GM23338 (cell line): ENCODE data around the gene RNASE7. TPM values are rescaled to one million over a fixed set of nuclear protein-coding genes. Genes with fewer than 3 reads are reported as not detected.

Experiments
- ATAC-seq: fragments of 200-7000 bp; cut with Tn5 transposase; 3 replicates; pipeline ENCODE4 v1.9.1; 2020
- DNase-seq: peaks from one replicate; pipeline ENCODE4 v3.0.0-alpha.2; 2015; ENCODE audit warnings: low spot score
- H2AFZ ChIP-seq: fragments of 200-600 bp; sonication (generic); 2 replicates; pipeline ENCODE4 v1.8.0; 2016; ENCODE audit warnings: antibody characterized with exemption, mild to moderate bottlenecking, moderate library complexity
- H3F3A ChIP-seq: fragments of 200-600 bp; sonication (generic); replicated peaks from 2 replicates; pipeline ENCODE4 v1.8.0; 2017; ENCODE audit warnings: antibody characterized with exemption, mixed run types, low read depth
- H3K27ac ChIP-seq: fragments of 200-600 bp; sonication (generic); 2 replicates; pipeline ENCODE4 v1.6.1; 2016; ENCODE audit warnings: low read depth
- H3K27me3 ChIP-seq: fragments of 200-600 bp; sonication (generic); 2 replicates; pipeline ENCODE4 v1.8.0; 2016; ENCODE audit warnings: mild to moderate bottlenecking, mixed run types, moderate library complexity; ENCODE audit not compliant: insufficient read depth
- H3K36me3 ChIP-seq: fragments of 200-600 bp; sonication (generic); 2 replicates; pipeline ENCODE4 v1.8.0; 2016; ENCODE audit warnings: mild to moderate bottlenecking; ENCODE audit not compliant: insufficient read depth
- H3K4me1 ChIP-seq: fragments of 200-600 bp; sonication (generic); 2 replicates; pipeline ENCODE4 v1.8.0; 2016; ENCODE audit warnings: mild to moderate bottlenecking, moderate library complexity; ENCODE audit not compliant: insufficient read depth
- H3K4me2 ChIP-seq: fragments of 200-600 bp; sonication (generic); 2 replicates; pipeline ENCODE4 v1.7.1; 2017; ENCODE audit warnings: mixed run types
- H3K4me3 ChIP-seq: fragments of 200-600 bp; sonication (generic); 2 replicates; pipeline ENCODE4 v1.6.1; 2016; ENCODE audit warnings: mixed run types
- H3K79me2 ChIP-seq: fragments of 200-600 bp; sonication (generic); replicated peaks from 2 replicates; pipeline ENCODE4 v1.8.0; 2017; ENCODE audit warnings: mild to moderate bottlenecking; ENCODE audit not compliant: insufficient read depth
- H3K9me2 ChIP-seq: fragments of 200-600 bp; sonication (generic); 2 replicates; pipeline ENCODE4 v1.8.0; 2017; ENCODE audit not compliant: insufficient read depth
- H4K20me1 ChIP-seq: fragments of 200-600 bp; sonication (generic); replicated peaks from 2 replicates; pipeline ENCODE4 v1.8.0; 2017; ENCODE audit warnings: mild to moderate bottlenecking; ENCODE audit not compliant: insufficient read depth
- H3K27ac Mint-ChIP-seq: 2 replicates; pipeline ENCODE4 v1.8.0; 2020; ENCODE audit warnings: inconsistent platforms, mild to moderate bottlenecking, moderate library complexity, mixed read lengths
- H3K27me3 Mint-ChIP-seq: 3 replicates; pipeline ENCODE4 v1.8.0; 2022; ENCODE audit warnings: low read depth, mild to moderate bottlenecking, moderate library complexity, mixed read lengths, inconsistent platforms; ENCODE audit not compliant: insufficient read depth, poor library complexity
- H3K36me3 Mint-ChIP-seq: 3 replicates; pipeline ENCODE4 v1.8.0; 2021; ENCODE audit warnings: low read depth, mild to moderate bottlenecking, inconsistent platforms, moderate library complexity, mixed read lengths
- H3K4me1 Mint-ChIP-seq: 3 replicates; pipeline ENCODE4 v1.8.0; 2020; ENCODE audit warnings: mild to moderate bottlenecking, inconsistent platforms, mixed read lengths
- H3K4me3 Mint-ChIP-seq: 3 replicates; pipeline ENCODE4 v1.8.0; 2021; ENCODE audit warnings: moderate library complexity, mild to moderate bottlenecking, inconsistent platforms, mixed read lengths
- H3K9me3 Mint-ChIP-seq: 3 replicates; pipeline ENCODE4 v1.8.0; 2020; ENCODE audit warnings: moderate library complexity, mild to moderate bottlenecking, inconsistent platforms, mixed read lengths
- CREB1 ChIP-seq: fragments of 250-450 bp; sonication (Bioruptor Pico); IDR thresholded peaks from 2 replicates; pipeline ENCODE4 v1.5.0; 2020; ENCODE audit warnings: low read depth, mild to moderate bottlenecking, moderate library complexity
- ETS1 ChIP-seq: IDR thresholded peaks from 2 replicates; pipeline ENCODE4 v1.6.1; 2016; ENCODE audit warnings: antibody characterized with exemption
- EZH2 ChIP-seq: fragments of 200-600 bp; sonication (generic); IDR thresholded peaks from one replicate; pipeline ENCODE4 v1.8.0; 2017; ENCODE audit warnings: antibody characterized with exemption, mild to moderate bottlenecking, low read depth; ENCODE audit not compliant: unreplicated experiment
- POLR2AphosphoS5 ChIP-seq: IDR thresholded peaks from 2 replicates; pipeline ENCODE4 v1.6.1; 2016; ENCODE audit warnings: antibody characterized with exemption, low read depth
- ZNF114 ChIP-seq: fragments of 250-450 bp; sonication (Bioruptor Pico); IDR thresholded peaks from 2 replicates; pipeline ENCODE4 v1.5.0; 2020; ENCODE audit warnings: mild to moderate bottlenecking, moderate library complexity
- ZNF331 ChIP-seq: fragments of 250-450 bp; sonication (Bioruptor Pico); IDR thresholded peaks from 2 replicates; pipeline ENCODE4 v1.5.0; 2020; ENCODE audit warnings: low read depth, mild to moderate bottlenecking, moderate library complexity
- polyA plus RNA-seq: library from polyadenylated mRNA; unstranded; fragments of >200 nt; fragmentation: Nextera tagmentation; extraction: Ambion mirVana; gene quantifications from 2 replicates; pipeline ENCODE4 v1.2.1, GENCODE V29; 2016
- total RNA-seq: library from RNA; depleted of rRNA; stranded (reverse); fragments of >200 nt; shearing (Covaris generic); gene quantifications from 2 replicates; pipeline ENCODE4 v1.2.3, GENCODE V29; 2014

RNASE7 gene
- total and polyA plus RNA-seq, 2 experiments from 2014 or later, result not detected

DNA sequence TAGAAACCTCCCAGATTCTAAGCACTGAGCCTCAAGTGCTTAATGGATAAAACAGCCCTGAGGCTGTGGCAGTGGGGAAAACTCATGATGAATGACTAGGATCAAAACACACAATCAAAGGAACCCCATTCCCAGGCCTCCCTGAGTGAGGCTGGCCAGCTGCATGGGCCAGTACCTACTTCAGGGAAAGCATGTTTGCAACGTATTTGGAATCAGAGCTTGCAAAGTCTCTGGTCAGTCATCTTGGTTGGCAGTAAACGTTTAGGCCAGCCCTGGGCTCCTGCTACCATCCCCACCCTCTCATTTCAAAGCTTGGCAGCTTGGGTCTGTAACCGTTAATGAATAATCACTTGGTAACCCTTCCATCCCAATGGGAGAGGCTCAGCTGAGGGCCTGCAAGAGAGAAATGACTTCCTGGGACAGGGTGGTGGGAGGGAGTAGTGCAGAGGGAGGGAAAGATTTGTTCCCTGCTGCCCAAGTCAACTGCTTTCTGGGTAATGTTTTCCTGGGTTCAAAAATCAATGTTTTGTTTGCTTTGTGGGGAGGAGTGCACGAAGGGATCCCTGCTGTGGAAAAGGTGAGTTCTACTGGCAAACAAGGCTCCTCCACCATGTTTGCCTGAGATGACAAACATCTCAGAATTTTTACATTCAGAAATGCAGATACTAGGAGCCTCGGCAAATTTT, 13.4 kb downstream of the RNASE7 start:
- peak; percentile 74 for ATAC-seq
- no peaks in the 10 kb centered on the region for H3K27me3 ChIP-seq
- no peak overlapping the region for H3K4me3 ChIP-seq
- H3K36me3 ChIP-seq, result no peaks in the 10 kb centered on the region
- peaks cover 6% of the 10 kb centered on the region; the same call in 1 of the 2 replicates for H3K4me1 ChIP-seq
- no peaks in the 10 kb centered on the region for H4K20me1 ChIP-seq
- peak; percentile 26 for DNase-seq
- Mint-ChIP-seq H3K4me1 (peaks cover 10% of the 10 kb centered on the region; the same call in 2 of the 3 replicates), H3K36me3 (no peaks in the 10 kb centered on the region), H3K4me3 (no peak overlapping the region), H3K27ac (no peak overlapping the region), H3K27me3 (peaks cover 5% of the 10 kb centered on the region), H3K9me3 (no peaks in the 10 kb centered on the region)
- H3K9me2 ChIP-seq, result no peaks in the 10 kb centered on the region
- TF ChIP-seq EZH2 (no peak), ZNF114 (CRISPR knock-in tag) (no peak), POLR2AphosphoS5 (no peak), CREB1 (CRISPR knock-in tag) (no peak), ZNF331 (CRISPR knock-in tag) (no peak)
- no peaks in the 10 kb centered on the region for H3K79me2 ChIP-seq
- H3F3A ChIP-seq, result no peaks in the 10 kb centered on the region
- H2AFZ ChIP-seq, result peak overlapping the region; percentile 85
- no peak overlapping the region for H3K4me2 ChIP-seq
- no peak overlapping the region for H3K27ac ChIP-seq

- Histone ChIP-seq H3K9me2 (no peaks in the 10 kb centered on the region), H4K20me1 (no peaks in the 10 kb centered on the region), H3K4me3 (no peak overlapping the region), H3K27ac (no peak overlapping the region), H3K79me2 (no peaks in the 10 kb centered on the region), H3K4me1 (peaks cover 6% of the 10 kb centered on the region; the same call in 1 of the 2 replicates), H3K27me3 (no peaks in the 10 kb centered on the region), H2AFZ (no peak overlapping the region), H3K4me2 (no peak overlapping the region), H3K36me3 (no peaks in the 10 kb centered on the region), H3F3A (no peaks in the 10 kb centered on the region)
- H3K27ac Mint-ChIP-seq, result no peak overlapping the region
- H3K27me3 Mint-ChIP-seq, result peaks cover 5% of the 10 kb centered on the region
- no peaks in the 10 kb centered on the region for H3K36me3 Mint-ChIP-seq
- H3K4me1 Mint-ChIP-seq, result peaks cover 12% of the 10 kb centered on the region; the same call in 2 of the 3 replicates
- H3K4me3 Mint-ChIP-seq, result no peak overlapping the region
- TF ChIP-seq ETS1, result no peak
- DNase-seq, result no peak
- no peak for ATAC-seq
- no peaks in the 10 kb centered on the region for H3K9me3 Mint-ChIP-seq
Observed at GRCh38 chr14:21056520-21057163, 14.5 kb downstream of the RNASE7 start.
